Keratinocyte (primary cell): ENCODE data around the gene PYY. TPM values are rescaled to one million over a fixed set of nuclear protein-coding genes. Genes with fewer than 3 reads are reported as not detected.

Experiments used
- DNase-seq: peaks from one replicate; pipeline ENCODE4 v3.0.0-alpha.2; 2011; ENCODE audit warnings: low read depth, missing footprints, low spot score
- FAIRE-seq: peaks from 2 replicates; lab custom pipeline; 2011; peaks lifted over from hg19 to GRCh38; lab: Jason Lieb, UNC
- H2AFZ ChIP-seq: 2 replicates; pipeline ENCODE4 v1.6.0; 2012; ENCODE audit warnings: low read length, control low read depth, inconsistent platforms; ENCODE audit not compliant: control insufficient read depth
- H3K27ac ChIP-seq: 2 replicates; pipeline ENCODE4 v1.5.1; 2011; ENCODE audit warnings: low read length; ENCODE audit not compliant: control insufficient read depth, insufficient read depth
- H3K27me3 ChIP-seq: 3 replicates; pipeline ENCODE4 v1.6.0; 2011; ENCODE audit warnings: low read length; ENCODE audit not compliant: control insufficient read depth, insufficient read depth; ENCODE audit errors: extremely low read depth
- H3K36me3 ChIP-seq, 2 experiments: 2 replicates in 1 of 2; 3 replicates in 1 of 2; pipeline ENCODE4 v1.5.1; 2011; ENCODE audit warnings: low read length in 2 of 2, mild to moderate bottlenecking in 1 of 2; ENCODE audit not compliant: control insufficient read depth in 2 of 2, insufficient read depth in 2 of 2; ENCODE audit errors: extremely low read depth in 1 of 2
- H3K4me1 ChIP-seq: 3 replicates; pipeline ENCODE4 v1.5.1; 2011; ENCODE audit warnings: low read length; ENCODE audit not compliant: control insufficient read depth, insufficient read depth; ENCODE audit errors: extremely low read depth
- H3K4me2 ChIP-seq: 3 replicates; pipeline ENCODE4 v1.6.0; 2011; ENCODE audit warnings: low read depth, low read length; ENCODE audit not compliant: control insufficient read depth, insufficient read depth; ENCODE audit errors: extremely low read depth
- H3K4me3 ChIP-seq, 3 experiments: fragments of 200-600 bp in 1 of 3; sonication (generic) in 1 of 3; 2 replicates in 2 of 3; 3 replicates in 1 of 3; pipeline ENCODE4 v1.5.1; 2011 to 2016; ENCODE audit warnings: low read length in 3 of 3, mild to moderate bottlenecking in 3 of 3, control low read depth in 2 of 3, inconsistent platforms in 1 of 3, low read depth in 1 of 3, mixed read lengths in 1 of 3, mixed run types in 1 of 3, moderate library complexity in 1 of 3; ENCODE audit not compliant: control insufficient read depth in 2 of 3, insufficient read depth in 2 of 3; ENCODE audit errors: extremely low read depth in 1 of 3
- H3K79me2 ChIP-seq: 2 replicates; pipeline ENCODE4 v1.6.0; 2012; ENCODE audit warnings: low read length; ENCODE audit not compliant: control insufficient read depth, insufficient read depth
- H3K9ac ChIP-seq: 3 replicates; pipeline ENCODE4 v1.6.0; 2011; ENCODE audit warnings: low read length; ENCODE audit not compliant: control insufficient read depth, insufficient read depth; ENCODE audit errors: extremely low read depth
- H3K9me1 ChIP-seq: 3 replicates; pipeline ENCODE4 v1.6.0; 2011; ENCODE audit warnings: low read length; ENCODE audit not compliant: control insufficient read depth, insufficient read depth; ENCODE audit errors: extremely low read depth
- H3K9me3 ChIP-seq: 2 replicates; pipeline ENCODE4 v1.5.1; 2012; ENCODE audit warnings: low read depth, low read length; ENCODE audit not compliant: control insufficient read depth
- H4K20me1 ChIP-seq: 3 replicates; pipeline ENCODE4 v1.6.0; 2011; ENCODE audit warnings: low read length; ENCODE audit not compliant: control insufficient read depth, insufficient read depth; ENCODE audit errors: extremely low read depth
- EZH2 ChIP-seq: IDR thresholded peaks from one replicate; pipeline ENCODE4 v1.6.1; 2012; ENCODE audit warnings: inconsistent platforms, mild to moderate bottlenecking, low read length, moderate library complexity
- dilution Hi-C: fragments of 300-500 bp; cut with MboI; formaldehyde crosslinking; loops from one replicate; pipeline ENCODE4 v1.7.0; 2020; ENCODE audit warnings: low sequenced_read_pairs; ENCODE audit not compliant: extremely low pct_ligation_motif_present
- polyA plus RNA-seq, 5 experiments: library from polyadenylated mRNA; depleted of rRNA in 3 of 5; stranded (reverse) in 3 of 5; stranded (forward) in 1 of 5; unstranded in 1 of 5; fragments of >200 nt; gene quantifications; 1 replicate in 1 of 5; 2 replicates in 3 of 5; 3 replicates in 1 of 5; pipeline versions ENCODE4 v1.2.1 to v1.2.3, GENCODE V29; 2011 to 2012; ENCODE audit warnings: missing spikeins in 2 of 5, low read depth in 1 of 5, low replicate concordance in 1 of 5
- TF ChIP-seq, protein P1 (sequence below), 3 experiments: IDR thresholded peaks in 1 of 3; conservative IDR thresholded peaks in 1 of 3; optimal IDR thresholded peaks in 1 of 3; 2 replicates in 2 of 3; 3 replicates in 1 of 3; pipeline versions ENCODE3 to v1.5.1; 2011; ENCODE audit warnings: low read length in 3 of 3, mild to moderate bottlenecking in 3 of 3, moderate library complexity in 2 of 3, control low read depth in 1 of 3, inconsistent platforms in 1 of 3; ENCODE audit not compliant: insufficient read depth in 2 of 3; ENCODE audit errors: extremely low read depth in 1 of 3

Gene PYY
- polyA plus RNA-seq, 1 donor (not counting 4 experiments of a cell fraction or from before 2014, with no cell fraction given), result not detected

DNA sequence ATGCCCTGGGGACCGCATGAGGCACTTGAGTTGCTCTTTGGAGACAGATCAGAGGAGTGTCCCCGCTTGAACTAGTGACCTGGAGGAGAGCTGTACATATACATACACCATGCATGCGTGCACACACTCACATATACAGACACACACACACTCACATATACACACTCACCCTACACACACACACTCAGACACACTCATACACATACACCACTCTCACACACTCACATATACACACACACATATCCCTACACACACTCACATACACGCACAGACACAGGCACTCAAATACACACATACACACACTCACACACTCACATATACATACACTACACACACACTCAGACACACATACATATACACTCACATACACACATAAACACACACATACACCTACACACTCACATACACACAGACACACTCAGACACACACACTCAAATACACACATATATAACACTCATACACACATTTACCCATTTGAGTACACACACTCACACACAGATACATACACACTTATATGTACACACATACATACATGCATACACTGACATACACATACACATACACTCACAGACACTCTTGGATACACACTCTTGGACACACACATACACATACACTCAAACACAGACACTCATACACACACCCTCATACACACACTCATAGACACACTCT is 41.0 kb downstream of the PYY start:
- H3K79me2 ChIP-seq, result no peaks in the 10 kb centered on the region
- H3K9ac ChIP-seq, result no peak overlapping the region
- no peaks in the 10 kb centered on the region for H4K20me1 ChIP-seq
- H3K27me3 ChIP-seq, result peaks cover 40% of the 10 kb centered on the region
- no peak overlapping the region for H2AFZ ChIP-seq
- H3K4me3 ChIP-seq, result no peak overlapping the region
- no peak for TF ChIP-seq EZH2
- TF ChIP-seq, protein P1, sequence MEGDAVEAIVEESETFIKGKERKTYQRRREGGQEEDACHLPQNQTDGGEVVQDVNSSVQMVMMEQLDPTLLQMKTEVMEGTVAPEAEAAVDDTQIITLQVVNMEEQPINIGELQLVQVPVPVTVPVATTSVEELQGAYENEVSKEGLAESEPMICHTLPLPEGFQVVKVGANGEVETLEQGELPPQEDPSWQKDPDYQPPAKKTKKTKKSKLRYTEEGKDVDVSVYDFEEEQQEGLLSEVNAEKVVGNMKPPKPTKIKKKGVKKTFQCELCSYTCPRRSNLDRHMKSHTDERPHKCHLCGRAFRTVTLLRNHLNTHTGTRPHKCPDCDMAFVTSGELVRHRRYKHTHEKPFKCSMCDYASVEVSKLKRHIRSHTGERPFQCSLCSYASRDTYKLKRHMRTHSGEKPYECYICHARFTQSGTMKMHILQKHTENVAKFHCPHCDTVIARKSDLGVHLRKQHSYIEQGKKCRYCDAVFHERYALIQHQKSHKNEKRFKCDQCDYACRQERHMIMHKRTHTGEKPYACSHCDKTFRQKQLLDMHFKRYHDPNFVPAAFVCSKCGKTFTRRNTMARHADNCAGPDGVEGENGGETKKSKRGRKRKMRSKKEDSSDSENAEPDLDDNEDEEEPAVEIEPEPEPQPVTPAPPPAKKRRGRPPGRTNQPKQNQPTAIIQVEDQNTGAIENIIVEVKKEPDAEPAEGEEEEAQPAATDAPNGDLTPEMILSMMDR (optimal IDR thresholded peaks at IDR 0.05 in 1 of 3, IDR thresholded peaks at IDR 0.05 in 1 of 3, conservative IDR thresholded peaks at IDR 0.05 in 1 of 3; ENCODE audit: extremely low read depth in 1 of 3, insufficient read depth in 2 of 3, low read length in 3 of 3), result no peak
- no peaks in the 10 kb centered on the region for H3K9me1 ChIP-seq
- FAIRE-seq, result no peak
- H3K4me1 ChIP-seq, result peaks cover 1% of the 10 kb centered on the region
- no peaks in the 10 kb centered on the region for H3K9me3 ChIP-seq
- H3K36me3 ChIP-seq, result no peaks in the 10 kb centered on the region
- no peak overlapping the region for H3K4me2 ChIP-seq
- DNase-seq, result no peak
- dilution Hi-C loops, result no loop called here
- H3K27ac ChIP-seq, result no peak overlapping the region

DNA sequence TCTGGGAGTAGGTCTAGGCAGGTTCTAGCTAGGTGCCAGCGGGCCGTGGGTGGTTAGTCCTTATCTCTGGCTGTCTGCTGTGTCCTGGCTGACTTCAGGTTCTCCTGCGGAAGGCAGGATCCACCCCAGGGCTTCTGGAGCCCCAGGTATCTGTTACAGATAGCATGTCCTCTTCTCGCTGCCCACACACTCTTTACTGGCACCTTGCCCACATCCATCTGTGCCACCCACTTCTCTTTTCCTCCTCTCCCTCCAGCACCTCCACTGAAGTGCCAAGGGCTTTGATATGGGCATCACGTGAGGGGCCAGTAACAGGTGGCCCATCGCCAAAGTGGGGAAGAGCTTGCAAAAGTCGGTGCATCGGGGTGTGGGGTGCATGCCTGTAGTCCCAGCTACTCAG is 41.8 kb downstream of the PYY start:
- Histone ChIP-seq H3K36me3 (no peaks in the 10 kb centered on the region), H3K27me3 (peaks cover 41% of the 10 kb centered on the region), H3K9me1 (no peaks in the 10 kb centered on the region), H2AFZ (no peak overlapping the region), H3K4me3 (no peak overlapping the region), H3K79me2 (no peaks in the 10 kb centered on the region), H4K20me1 (no peaks in the 10 kb centered on the region), H3K4me2 (no peak overlapping the region), H3K4me1 (peaks cover 8% of the 10 kb centered on the region), H3K27ac (no peak overlapping the region), H3K9me3 (no peaks in the 10 kb centered on the region), H3K9ac (no peak overlapping the region)
- TF ChIP-seq, protein P1 (optimal IDR thresholded peaks at IDR 0.05 in 1 of 3, IDR thresholded peaks at IDR 0.05 in 1 of 3, conservative IDR thresholded peaks at IDR 0.05 in 1 of 3; ENCODE audit: extremely low read depth in 1 of 3, insufficient read depth in 2 of 3, low read length in 3 of 3), result no peak
- TF ChIP-seq EZH2, result no peak
- DNase-seq, result no peak
- dilution Hi-C loops, result no loop called here
- FAIRE-seq, result no peak
